Peyer's patch (tissue), 4 donors: Measurements from ENCODE around the gene SCN7A.

Experiments
- CTCF ChIP-seq, 6 experiments: fragments of 450-650 bp in 4 of 6; fragments of 200-600 bp in 2 of 6; sonication (generic) in 1 of 6; IDR thresholded peaks; one replicate each; pipeline ENCODE4 v1.5.1; 2017 to 2019; ENCODE audit warnings: antibody characterized with exemption in 6 of 6, mild to moderate bottlenecking in 3 of 6, moderate library complexity in 1 of 6
- POLR2A ChIP-seq, 2 donors: fragments of 450-650 bp; IDR thresholded peaks; one replicate each; pipeline ENCODE4 v1.5.1; 2017; ENCODE audit warnings: antibody characterized with exemption in 2 of 2, mild to moderate bottlenecking in 2 of 2, moderate library complexity in 2 of 2

- TF ChIP-seq CTCF (IDR thresholded peaks at IDR 0.05), result no peak
- TF ChIP-seq POLR2A (IDR thresholded peaks at IDR 0.05), result no peak
These were observed 76.4 kb downstream of the SCN7A start for GRCh38 chr2:166417669-166418068.
